Panc1 (cell line): Measurements from ENCODE around the gene ADSL. TPM values are rescaled to one million over a fixed set of nuclear protein-coding genes. Genes with fewer than 3 reads are reported as not detected.

ENCODE experiments used
- ATAC-seq: fragments of 200-7000 bp; cut with Tn5 transposase; 2 replicates; pipeline ENCODE4 v1.9.1; 2020; ENCODE audit warnings: mild to moderate bottlenecking, moderate library complexity
- Bru-seq: library from RNA; stranded (reverse); fragments of 400-500 nt; gene quantifications from one replicate; lab custom pipeline; 2021; lab: Mats Ljungman, UMichigan
- BruChase-seq, 2 experiments: library from RNA; stranded (reverse); fragments of 400-500 nt; gene quantifications; one replicate each; lab custom pipeline; 2021; lab: Mats Ljungman, UMichigan
- BruUV-seq: library from RNA; stranded (reverse); fragments of 400-500 nt; replicated peaks from 2 replicates; lab custom pipeline; 2021; lab: Mats Ljungman, UMichigan
- CTCF ChIA-PET: fragments of 300-600 bp; sonication (Branson Sonifier 250); formaldehyde crosslinking; loops from one replicate; lab custom pipeline; 2022; ENCODE audit warnings: antibody characterized with exemption; lab: Charles Lee
- POLR2A ChIA-PET: fragments of 300-600 bp; sonication (Branson Sonifier 250); formaldehyde crosslinking; loops from one replicate; lab custom pipeline; 2022; ENCODE audit warnings: antibody characterized with exemption; lab: Charles Lee
- DNase-seq: peaks from one replicate; pipeline ENCODE4 v3.0.0-alpha.2; 2010; ENCODE audit warnings: low read depth, low spot score
- H3K27ac ChIP-seq: 2 replicates; pipeline ENCODE4 v1.5.1; 2011; ENCODE audit warnings: mild to moderate bottlenecking, low read length, inconsistent platforms
- H3K27me3 ChIP-seq: fragments of 200-500 bp; sonication (Bioruptor generic); 2 replicates; pipeline ENCODE4 v1.6.0; 2014; ENCODE audit warnings: low read length, inconsistent platforms; ENCODE audit not compliant: control insufficient read depth, insufficient read depth
- H3K36me3 ChIP-seq: fragments of 200-500 bp; sonication (Bioruptor generic); 2 replicates; pipeline ENCODE4 v1.5.1; 2014; ENCODE audit warnings: inconsistent platforms, mild to moderate bottlenecking, low read length, moderate library complexity; ENCODE audit not compliant: control insufficient read depth, insufficient read depth
- H3K4me1 ChIP-seq: 2 replicates; pipeline ENCODE4 v1.5.1; 2011; ENCODE audit warnings: inconsistent platforms, mild to moderate bottlenecking, low read length, moderate library complexity; ENCODE audit not compliant: control insufficient read depth, insufficient read depth
- H3K4me3 ChIP-seq, 2 experiments: 2 replicates each; pipeline ENCODE4 v1.5.1; 2011 to 2012; ENCODE audit warnings: low read depth in 2 of 2, low read length in 2 of 2, mild to moderate bottlenecking in 2 of 2, inconsistent platforms in 1 of 2, moderate library complexity in 1 of 2
- H3K9me3 ChIP-seq: fragments of 200-500 bp; sonication (Bioruptor generic); 2 replicates; pipeline ENCODE4 v1.5.1; 2014; ENCODE audit warnings: low read depth, mild to moderate bottlenecking, inconsistent platforms, low read length, moderate library complexity; ENCODE audit not compliant: control insufficient read depth, insufficient read depth
- CTCF ChIP-seq: fragments of 450-650 bp; IDR thresholded peaks from 2 replicates; pipeline ENCODE4 v1.5.1; 2017; ENCODE audit warnings: mild to moderate bottlenecking
- POLR2AphosphoS5 ChIP-seq: IDR thresholded peaks from 2 replicates; pipeline ENCODE4 v1.6.1; 2012; ENCODE audit warnings: mild to moderate bottlenecking, low read depth, low read length, moderate library complexity
- REST ChIP-seq, 2 experiments: IDR thresholded peaks; 2 replicates each; pipeline ENCODE4 v1.6.1; 2011 to 2012; ENCODE audit warnings: low read depth in 2 of 2, control low read depth in 1 of 2, low read length in 1 of 2, mild to moderate bottlenecking in 1 of 2, moderate library complexity in 1 of 2; ENCODE audit not compliant: insufficient read depth in 1 of 2
- SIN3A ChIP-seq: IDR thresholded peaks from 2 replicates; pipeline ENCODE4 v1.6.1; 2012; ENCODE audit warnings: low read depth, mild to moderate bottlenecking, low read length, moderate library complexity, borderline replicate concordance; ENCODE audit not compliant: insufficient read depth
- TCF7L2 ChIP-seq: IDR thresholded peaks from 2 replicates; pipeline ENCODE4 v1.6.1; 2011; ENCODE audit warnings: mild to moderate bottlenecking, low read depth, low read length, inconsistent platforms
- in situ Hi-C: cut with HindIII; loops from 2 replicates; pipeline ENCODE4 v1.10.0; 2016; ENCODE audit warnings: low sequenced_read_pairs, low pct_unique_long_range_greater_than_20kb
- intact Hi-C: fragments of 100-400 bp; cut with micrococcal nuclease; formaldehyde crosslinking; loops from one replicate; pipeline ENCODE4 v1.10.0; 2022; ENCODE audit not compliant: unreplicated experiment
- long read RNA-seq: library from polyadenylated mRNA; unstranded; transcript quantifications from one replicate; pipeline ENCODE4 v2.0.0, GENCODE V29; 2021; ENCODE audit not compliant: unreplicated experiment
- polyA plus RNA-seq: library from polyadenylated mRNA; unstranded; fragments of >200 nt; gene quantifications from one replicate; pipeline ENCODE4 v1.2.1, GENCODE V29; 2012; ENCODE audit warnings: missing spikeins; ENCODE audit not compliant: insufficient read length
- total RNA-seq: library from RNA; stranded (reverse); gene quantifications from one replicate; pipeline ENCODE4 v1.2.1, GENCODE V29; 2021; ENCODE audit not compliant: unreplicated experiment

ADSL gene
- total RNA-seq (107 TPM), Bru-seq, nascent RNA (percentile 82 among the genes with signal in this experiment), BruChase-seq, experiment 1, labeled RNA remaining after a 2-hour chase (percentile 85 among the genes with signal in this experiment), BruChase-seq, experiment 2, labeled RNA remaining after a 6-hour chase (percentile 92 among the genes with signal in this experiment)
- 94.3 TPM for polyA plus RNA-seq
- long read RNA-seq, full-length matches to known transcripts: 156 of 194 reads
- long read RNA-seq, partial matches to known transcripts: 13 of 194 reads
- long read RNA-seq, other reads (novel, unspliced or antisense): 25 of 194 reads

GRCh38 chr22:40346185-40347118 lies at the start of gene ADSL:
ADSL (plus strand) TSS chr22:40346500; CDS start chr22:40346559, 59 bp downstream.
- no peaks in the 10 kb centered on the region for H3K27me3 ChIP-seq
- DNase-seq: peak; percentile 36
- no peaks in the 10 kb centered on the region for H3K9me3 ChIP-seq
- ChIA-PET CTCF (no interaction called here), POLR2A (interaction anchor here (0.7 kb wide), 1 partner anchor 16 kb away, joined by 15 read pairs; no protein-coding TSS in a partner anchor)
- peaks cover 8% of the 10 kb centered on the region for H3K36me3 ChIP-seq
- TF ChIP-seq REST (IDR thresholded peaks at IDR 0.05; ENCODE audit: insufficient read depth in 1 of 2, low read depth in 2 of 2, low read length in 1 of 2) (no peak), CTCF (no peak), TCF7L2 (no peak), SIN3A (peak; percentile 82), POLR2AphosphoS5 (peak; percentile 97)
- in situ Hi-C loops: no loop called here
- H3K4me1 ChIP-seq: peaks cover 8% of the 10 kb centered on the region
- intact Hi-C loops: loop anchor here (5.0 kb wide), 1 partner anchor 304 kb away; no protein-coding TSS in a partner anchor
- H3K4me3 ChIP-seq: peak within 1 kb of the TSS; percentile 85 to 96
- no TSS peak for BruUV-seq
- peak within 1 kb of the TSS; percentile 96 for H3K27ac ChIP-seq
- ATAC-seq: peak; percentile 99

GRCh38 chr22:40300316-40300715 lies 46.0 kb upstream of the ADSL start:
- H3K4me1 ChIP-seq: no peaks in the 10 kb centered on the region
- ATAC-seq (no peak), DNase-seq (no peak)
- TF ChIP-seq SIN3A (no peak), REST (IDR thresholded peaks at IDR 0.05; ENCODE audit: insufficient read depth in 1 of 2, low read depth in 2 of 2, low read length in 1 of 2) (no peak), POLR2AphosphoS5 (no peak), CTCF (no peak), TCF7L2 (no peak)
- H3K9me3 ChIP-seq: no peaks in the 10 kb centered on the region
- H3K4me3 ChIP-seq: no peak overlapping the region
- in situ Hi-C loops: no loop called here
- H3K27ac ChIP-seq: no peak overlapping the region
- POLR2A ChIA-PET: no interaction called here
- H3K27me3 ChIP-seq: no peaks in the 10 kb centered on the region
- H3K36me3 ChIP-seq: peaks cover 2% of the 10 kb centered on the region; the same call in 1 of the 2 replicates
- no TSS peak for BruUV-seq
- intact Hi-C loops: no loop called here
- CTCF ChIA-PET: no interaction called here
